Natural killer cell treated with Interleukin-12 subunit alpha and Interleukin-12 subunit beta and Interleukin-15 and Interleukin-18, amount 100 ng/mL, for 72 hours (primary cell): ENCODE data around the gene CEP164. TPM values are rescaled to one million over a fixed set of nuclear protein-coding genes. Genes with fewer than 3 reads are reported as not detected.

ENCODE experiments used
- ATAC-seq, 2 donors: fragments of 150-1000 bp; cut with Tn5 transposase in 1 of 2; sonication (Bioruptor Pico), chemical (Tn5 transposase) in 1 of 2; 2 replicates each; pipeline ENCODE4 v1.10.0; 2021
- DNase-seq: peaks from one replicate; pipeline ENCODE4 v3.0.0; 2022; ENCODE audit warnings: low spot score
- H3K27ac Mint-ChIP-seq, 2 donors: 1 replicate in 1 of 2; 2 replicates in 1 of 2; pipeline ENCODE4 v1.8.0; 2022; ENCODE audit warnings: mixed read lengths in 2 of 2, mild to moderate bottlenecking in 1 of 2, moderate library complexity in 1 of 2
- H3K27me3 Mint-ChIP-seq, 2 donors: 1 replicate in 1 of 2; 2 replicates in 1 of 2; pipeline ENCODE4 v1.8.0; 2022; ENCODE audit warnings: mixed read lengths in 2 of 2
- H3K36me3 Mint-ChIP-seq: one replicate; pipeline ENCODE4 v1.8.0; 2022; ENCODE audit warnings: mixed read lengths
- H3K4me1 Mint-ChIP-seq, 2 donors: 1 replicate in 1 of 2; 2 replicates in 1 of 2; pipeline ENCODE4 v1.8.0; 2022; ENCODE audit warnings: low read depth in 2 of 2, mixed read lengths in 2 of 2, mild to moderate bottlenecking in 1 of 2
- H3K4me3 Mint-ChIP-seq: one replicate; pipeline ENCODE4 v1.8.0; 2022; ENCODE audit warnings: mixed read lengths
- H3K9me3 Mint-ChIP-seq: 2 replicates; pipeline ENCODE4 v1.8.0; 2022; ENCODE audit warnings: mixed read lengths
- total RNA-seq, 2 donors: library from RNA; stranded (reverse); gene quantifications; one replicate each; pipeline ENCODE4 v1.2.3, GENCODE V29; 2022

Gene CEP164
- total RNA-seq, 2 donors from 2014 or later: 30.1 to 60.8 TPM

DNA sequence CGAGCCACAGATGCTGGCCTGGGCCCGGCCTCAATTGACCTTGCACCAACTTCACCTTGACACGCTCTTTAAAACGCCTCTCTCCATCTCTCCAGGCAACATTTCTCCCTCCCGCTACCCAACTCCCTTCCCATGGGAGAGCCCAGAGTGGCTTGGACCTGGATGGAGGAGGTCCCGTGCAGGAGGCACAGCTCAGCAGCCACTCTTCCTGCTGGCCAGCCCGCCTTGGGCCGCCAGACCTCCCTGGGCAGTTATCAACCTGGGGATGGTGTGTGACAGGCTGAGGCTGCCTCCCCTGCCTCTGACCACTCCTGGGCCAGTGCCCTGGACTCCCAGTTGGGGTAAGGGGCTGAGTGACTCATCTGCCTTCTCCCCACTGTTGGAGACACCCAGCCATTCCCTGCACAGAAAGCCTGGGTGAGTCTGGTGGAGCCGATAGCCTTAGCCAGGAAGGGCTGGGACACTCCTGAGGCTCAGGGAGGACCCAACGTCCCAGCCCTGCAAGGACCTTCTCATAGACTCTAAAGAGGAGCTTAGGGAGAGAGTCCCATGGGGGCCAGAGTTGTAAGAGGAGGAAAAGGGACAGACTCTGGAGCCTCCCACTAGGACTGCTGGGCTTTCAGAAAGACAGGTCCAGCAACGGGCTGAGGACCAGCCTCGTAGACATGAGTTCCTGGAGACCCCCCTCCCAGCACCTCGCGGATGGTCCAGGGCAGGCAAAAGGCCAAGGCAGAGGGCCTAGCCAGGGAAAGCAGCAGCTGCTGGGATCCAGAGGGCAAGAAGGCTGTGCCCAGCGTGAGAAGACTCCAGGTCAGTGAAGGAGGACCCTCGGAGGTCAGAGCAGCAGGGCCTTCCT, 131.7 kb downstream of the CEP164 start:
- H3K4me3 Mint-ChIP-seq: no peak overlapping the region
- no peak overlapping the region for H3K27ac Mint-ChIP-seq
- DNase-seq (no peak), ATAC-seq (no peak)
- H3K36me3 Mint-ChIP-seq: peaks cover 4% of the 10 kb centered on the region
- H3K9me3 Mint-ChIP-seq: no peaks in the 10 kb centered on the region
- no peaks in the 10 kb centered on the region for H3K4me1 Mint-ChIP-seq
- peaks cover 8 to 11% of the 10 kb centered on the region in 2 donors for H3K27me3 Mint-ChIP-seq

GRCh38 chr11:117459979-117460300, 132.3 kb downstream of the CEP164 start:
- Mint-ChIP-seq H3K4me3 (no peak overlapping the region), H3K4me1 (no peaks in the 10 kb centered on the region), H3K9me3 (no peaks in the 10 kb centered on the region), H3K27ac (no peak overlapping the region), H3K27me3 (peaks cover 5% of the 10 kb centered on the region in 2 donors), H3K36me3 (no peaks in the 10 kb centered on the region)
- no peak for DNase-seq
- ATAC-seq: no peak

GRCh38 chr11:117461396-117462182, 133.9 kb downstream of the CEP164 start:
- no peak for ATAC-seq
- H3K4me1 Mint-ChIP-seq: no peaks in the 10 kb centered on the region
- no peaks in the 10 kb centered on the region for H3K36me3 Mint-ChIP-seq
- H3K27me3 Mint-ChIP-seq: peaks cover 3 to 7% of the 10 kb centered on the region in 2 donors
- no peak overlapping the region for H3K27ac Mint-ChIP-seq
- no peak for DNase-seq
- no peak overlapping the region for H3K4me3 Mint-ChIP-seq
- no peaks in the 10 kb centered on the region for H3K9me3 Mint-ChIP-seq

GRCh38 chr11:117462183-117462863, 134.7 kb downstream of the CEP164 start:
- Mint-ChIP-seq H3K27me3 (peaks cover 3 to 7% of the 10 kb centered on the region in 2 donors), H3K9me3 (no peaks in the 10 kb centered on the region), H3K36me3 (no peaks in the 10 kb centered on the region), H3K27ac (no peak overlapping the region), H3K4me1 (no peaks in the 10 kb centered on the region), H3K4me3 (no peak overlapping the region)
- ATAC-seq (no peak), DNase-seq (no peak)

GRCh38 chr11:117462864-117463247, 135.2 kb downstream of the CEP164 start:
- H3K27ac Mint-ChIP-seq: no peak overlapping the region
- H3K36me3 Mint-ChIP-seq: no peaks in the 10 kb centered on the region
- DNase-seq: no peak
- H3K4me1 Mint-ChIP-seq: no peaks in the 10 kb centered on the region
- peaks cover 3 to 7% of the 10 kb centered on the region in 2 donors for H3K27me3 Mint-ChIP-seq
- no peaks in the 10 kb centered on the region for H3K9me3 Mint-ChIP-seq
- H3K4me3 Mint-ChIP-seq: no peak overlapping the region
- no peak for ATAC-seq

Other genes with a start within 250 kb of the CEP164 start
- gene SIK3, start 229.4 kb upstream of the CEP164 start, total RNA-seq: 100 to 1,000 TPM in 1 of 2 donors, 10 to 100 TPM in 1; 88.7 to 111 TPM
- 10 to 100 TPM; 60.6 to 76.7 TPM for gene PAFAH1B2, start 183.6 kb upstream of the CEP164 start, total RNA-seq
- gene SIDT2, start 149.1 kb upstream of the CEP164 start, total RNA-seq: 10 to 100 TPM; 23.1 to 30.3 TPM
- gene TAGLN, start 128.5 kb upstream of the CEP164 start, total RNA-seq: 1 to 10 TPM; 4.8 to 7.4 TPM
- 100 to 1,000 TPM; 140 to 206 TPM for gene PCSK7, start 95.8 kb upstream of the CEP164 start, total RNA-seq
- 10 to 100 TPM; 18.9 to 21.6 TPM for gene RNF214, start 95.2 kb upstream of the CEP164 start, total RNA-seq
- gene BACE1-AS, start 36.5 kb upstream of the CEP164 start, total RNA-seq: 1 to 10 TPM; 4.2 to 6.9 TPM
- gene BACE1, start 11.6 kb upstream of the CEP164 start, total RNA-seq: under 1 TPM; 0.21 to 0.89 TPM